Daoy (cell line): Measurements from ENCODE around the gene TUBB. TPM values are rescaled to one million over a fixed set of nuclear protein-coding genes. Genes with fewer than 3 reads are reported as not detected.

Source experiments
- total RNA-seq: library from RNA; depleted of rRNA; stranded (reverse); fragments of >200 nt; shearing (Covaris generic); gene quantifications from 2 replicates; pipeline ENCODE4 v1.2.3, GENCODE V29; 2014; rRNA removed

The TUBB gene
- total RNA-seq, 1 experiment from 2014 or later = 1,355 TPM

Other genes with a start within 250 kb of the TUBB start
- 109 and 110 TPM in 2 replicates for gene HLA-E, start 230.8 kb upstream of the TUBB start, total RNA-seq
- gene GNL1, start 163.9 kb upstream of the TUBB start, total RNA-seq = 36.8 and 57.4 TPM in 2 replicates
- 13.4 and 18.3 TPM in 2 replicates for gene PRR3, start 163.1 kb upstream of the TUBB start, total RNA-seq
- 85.7 and 96.1 TPM in 2 replicates for gene ABCF1, start 148.9 kb upstream of the TUBB start, total RNA-seq
- gene PPP1R10, start 103.1 kb upstream of the TUBB start, total RNA-seq = 29.5 and 30.1 TPM in 2 replicates
- 93.5 and 102 TPM in 2 replicates for gene MRPS18B, start 102.5 kb upstream of the TUBB start, total RNA-seq
- gene ATAT1, start 93.5 kb upstream of the TUBB start, total RNA-seq = 1.7 and 2.5 TPM in 2 replicates
- gene C6orf136, start 73.2 kb upstream of the TUBB start, total RNA-seq = 5.3 and 7.1 TPM in 2 replicates
- 59.9 and 87.0 TPM in 2 replicates for gene DHX16, start 47.3 kb upstream of the TUBB start, total RNA-seq
- gene PPP1R18, start 33.7 kb upstream of the TUBB start, total RNA-seq = 71.6 and 77.5 TPM in 2 replicates
- gene NRM, start 29.4 kb upstream of the TUBB start, total RNA-seq = 7.5 and 7.8 TPM in 2 replicates
- gene MDC1, start 3.1 kb upstream of the TUBB start, total RNA-seq = 12.6 and 21.9 TPM in 2 replicates
- gene FLOT1, start 22.3 kb downstream of the TUBB start, total RNA-seq = 370 and 430 TPM in 2 replicates
- 344 and 350 TPM in 2 replicates for gene IER3, start 24.2 kb downstream of the TUBB start, total RNA-seq
- gene DDR1, start 164.2 kb downstream of the TUBB start, total RNA-seq = 12.7 and 25.0 TPM in 2 replicates
- 12.6 and 13.7 TPM in 2 replicates for gene GTF2H4, start 187.9 kb downstream of the TUBB start, total RNA-seq
- gene VARS2, start 193.9 kb downstream of the TUBB start, total RNA-seq = 18.8 and 23.5 TPM in 2 replicates
- gene SFTA2, start 211.8 kb downstream of the TUBB start, total RNA-seq = not detected in 2 replicates
- not detected in 2 replicates for gene MUCL3, start 220.6 kb downstream of the TUBB start, total RNA-seq